Fibroblast of villous mesenchyme (primary cell): ENCODE results near the gene HTT. TPM values are rescaled to one million over a fixed set of nuclear protein-coding genes. Genes with fewer than 3 reads are reported as not detected.

ENCODE experiments used
- DNase-seq: peaks from one replicate; pipeline ENCODE4 v3.0.0-alpha.2; 2010; ENCODE audit warnings: low read depth
- H3K4me3 ChIP-seq: 2 replicates; pipeline ENCODE4 v1.5.1; 2011; ENCODE audit warnings: low read depth, mild to moderate bottlenecking, low read length
- small RNA-seq: library from RNA; depleted of rRNA; stranded (forward); fragments of <200 nt; gene quantifications from one replicate; pipeline ENCODE3, GENCODE V24; 2012
- total RNA-seq: library from RNA; depleted of rRNA; stranded (reverse); fragments of >200 nt; gene quantifications from 2 replicates; pipeline ENCODE4 v1.2.3, GENCODE V29; 2012
- TF ChIP-seq, protein P1 (sequence below): IDR thresholded peaks from 2 replicates; pipeline ENCODE4 v1.5.1; 2012; ENCODE audit warnings: low read depth, mild to moderate bottlenecking, low read length; ENCODE audit not compliant: insufficient read depth

Gene HTT
- total RNA-seq, 1 donor, result 65.2 TPM

- H3K4me3 ChIP-seq, result peak overlapping the region; percentile 81
- TF ChIP-seq, protein P1, sequence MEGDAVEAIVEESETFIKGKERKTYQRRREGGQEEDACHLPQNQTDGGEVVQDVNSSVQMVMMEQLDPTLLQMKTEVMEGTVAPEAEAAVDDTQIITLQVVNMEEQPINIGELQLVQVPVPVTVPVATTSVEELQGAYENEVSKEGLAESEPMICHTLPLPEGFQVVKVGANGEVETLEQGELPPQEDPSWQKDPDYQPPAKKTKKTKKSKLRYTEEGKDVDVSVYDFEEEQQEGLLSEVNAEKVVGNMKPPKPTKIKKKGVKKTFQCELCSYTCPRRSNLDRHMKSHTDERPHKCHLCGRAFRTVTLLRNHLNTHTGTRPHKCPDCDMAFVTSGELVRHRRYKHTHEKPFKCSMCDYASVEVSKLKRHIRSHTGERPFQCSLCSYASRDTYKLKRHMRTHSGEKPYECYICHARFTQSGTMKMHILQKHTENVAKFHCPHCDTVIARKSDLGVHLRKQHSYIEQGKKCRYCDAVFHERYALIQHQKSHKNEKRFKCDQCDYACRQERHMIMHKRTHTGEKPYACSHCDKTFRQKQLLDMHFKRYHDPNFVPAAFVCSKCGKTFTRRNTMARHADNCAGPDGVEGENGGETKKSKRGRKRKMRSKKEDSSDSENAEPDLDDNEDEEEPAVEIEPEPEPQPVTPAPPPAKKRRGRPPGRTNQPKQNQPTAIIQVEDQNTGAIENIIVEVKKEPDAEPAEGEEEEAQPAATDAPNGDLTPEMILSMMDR, result no peak
- no peak for DNase-seq
Observed at GRCh38 chr4:3291411-3291968, 217.0 kb downstream of the HTT start.

- peak overlapping the region; percentile 81 for H3K4me3 ChIP-seq
- DNase-seq, result peak; percentile 27
- TF ChIP-seq, protein P1, result no peak
Observed at GRCh38 chr4:3291969-3292570, 217.6 kb downstream of the HTT start.

DNA sequence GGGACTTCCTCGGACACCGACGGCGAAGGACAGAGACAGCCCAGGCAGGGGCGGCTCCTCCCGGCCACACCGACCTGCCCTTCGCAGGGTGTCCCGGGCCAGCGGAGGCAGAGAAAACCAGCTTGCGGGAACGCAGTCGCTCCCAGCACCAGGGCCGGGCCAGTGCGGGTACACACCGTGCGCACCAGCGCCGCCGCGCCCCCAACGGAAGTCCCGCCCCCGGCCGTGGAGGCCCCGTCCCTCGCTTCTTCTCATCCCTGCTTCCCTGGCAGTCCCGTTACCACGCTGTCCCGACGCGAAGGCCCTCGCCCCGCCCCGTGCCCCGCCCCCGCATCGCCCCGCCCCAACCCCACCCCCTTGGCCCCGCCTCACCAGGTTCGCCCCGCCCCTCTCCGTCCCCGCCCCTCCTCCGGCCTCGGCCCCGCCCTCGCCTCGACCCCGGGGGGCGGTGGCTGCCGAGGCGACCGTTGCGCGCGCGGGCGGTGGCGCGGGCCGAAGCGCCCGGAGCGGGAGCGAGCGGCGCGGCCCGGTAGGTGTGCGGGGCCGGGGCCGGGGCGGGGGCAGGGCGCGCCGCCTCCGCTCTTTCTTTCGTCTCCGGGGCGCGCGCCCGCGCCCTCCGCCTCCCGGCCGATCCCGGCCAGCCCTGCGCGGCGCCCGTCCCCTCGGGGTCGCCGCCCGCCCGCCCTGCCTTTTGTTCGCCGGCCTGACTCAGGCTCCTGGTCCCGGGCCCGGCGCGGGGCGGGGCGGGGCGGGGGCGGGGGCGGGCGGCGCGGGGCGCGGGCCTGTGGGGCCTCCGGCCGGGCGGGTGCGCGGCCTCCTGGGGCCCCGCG, 218.3 kb downstream of the HTT start, which contains the start of gene RGS12:
Gene RGS12 (plus strand): TSS at position 451 of the 830 bp plus-strand sequence. CDS start 23,150 bp downstream, outside the sequence.
- TF ChIP-seq, protein P1, result no peak
- peak within 1 kb of the TSS; percentile 81 for H3K4me3 ChIP-seq
- DNase-seq, result peak; percentile 93

Small RNA genes lying within 50 kb of the gene (small RNA-seq; reads per million reads assigned to genes)
- not detected for gene RF02134
- gene RF02135, result not detected
- not detected for gene RNU6-204P

Other genes with a start within 250 kb of the HTT start
- gene ADD1, start 230.8 kb upstream of the HTT start, total RNA-seq, result 212 and 235 TPM in 2 replicates
- 19.3 and 26.3 TPM in 2 replicates for gene NOP14, start 111.3 kb upstream of the HTT start, total RNA-seq
- gene GRK4, start 111.1 kb upstream of the HTT start, total RNA-seq, result 6.4 and 7.3 TPM in 2 replicates
- not detected in 2 replicates for gene HTT-AS, start 143 bp upstream of the HTT start, total RNA-seq
- gene MSANTD1, start 174.5 kb downstream of the HTT start, total RNA-seq, result 0.64 and 0.86 TPM in 2 replicates
- gene RGS12, start 218.3 kb downstream of the HTT start, total RNA-seq, result 11.7 and 13.5 TPM in 2 replicates